ENCODE measurements around the gene AHCYL2. TPM values are rescaled to one million over a fixed set of nuclear protein-coding genes. Genes with fewer than 3 reads are reported as not detected.
"Not testable (repeated sequence)": the region's sequence is repeated elsewhere in the genome, so short reads cannot be mapped to it uniquely, and the experiment has no call there.

Gene AHCYL2
- total and polyA plus RNA-seq, 5 donors from 2014 or later: 6.2 to 18.5 (median 8.3) TPM

DNA sequence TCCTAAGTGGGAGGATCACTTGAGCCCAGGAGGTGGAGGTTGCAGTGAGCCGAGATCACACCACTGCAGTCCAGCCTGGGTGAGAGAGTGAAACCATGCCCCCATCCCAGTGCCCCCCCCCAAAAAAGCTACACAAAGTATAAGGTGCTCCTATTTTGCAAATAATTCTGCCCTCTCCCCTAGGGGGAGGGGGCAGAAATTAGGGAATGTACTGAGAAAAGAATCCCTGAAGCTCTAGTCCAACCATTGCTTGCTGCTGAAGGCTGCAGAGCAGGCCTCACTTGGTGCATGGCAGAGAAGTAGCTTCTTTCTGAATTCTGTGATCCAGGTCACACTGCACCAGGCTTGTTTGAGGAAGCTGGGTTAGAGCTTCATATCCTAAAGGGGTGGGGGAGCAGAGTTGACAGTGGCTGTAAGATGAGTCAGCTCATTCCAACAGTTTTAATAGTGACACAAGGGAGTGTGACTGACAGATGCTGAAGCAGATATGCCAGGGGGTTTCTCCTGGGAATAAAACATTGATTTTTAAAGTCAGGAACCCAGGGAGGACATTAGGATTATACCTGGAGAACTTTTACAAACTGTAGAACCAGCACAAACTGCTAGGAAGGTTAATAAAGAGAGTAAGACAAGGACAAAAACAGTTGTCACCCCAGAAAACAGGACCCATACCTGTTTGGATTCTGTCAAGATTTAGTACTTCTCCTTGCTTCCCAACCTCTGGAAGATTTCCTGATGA lies 176.6 kb downstream of the AHCYL2 start:
- H3K36me3 ChIP-seq (ENCODE audit: control insufficient read depth, insufficient read depth, low read length): peaks cover 27% of the 10 kb centered on the region
- no peaks in the 10 kb centered on the region for H3K27me3 ChIP-seq (ENCODE audit: control insufficient read depth, insufficient read depth, low read length)
- no peak for ATAC-seq (ENCODE audit: low read depth in 2 of 2)
- H3K27ac ChIP-seq (ENCODE audit: insufficient read depth, low read length, poor library complexity, severe bottlenecking): no peak overlapping the region
- H3K4me1 ChIP-seq (ENCODE audit: control insufficient read depth, insufficient read depth, low read length, poor library complexity, severe bottlenecking): no peaks in the 10 kb centered on the region
- no peak for DNase-seq
- H3K36me3 Mint-ChIP-seq: peaks cover 35% of the 10 kb centered on the region
- H3K4me3 Mint-ChIP-seq: no peak overlapping the region
- peak overlapping the region in 2 of 3 donors; percentile 56 to 81 for H3K27ac Mint-ChIP-seq
- no peak overlapping the region for H3K4me3 ChIP-seq (ENCODE audit: low read depth, low read length)
- H3K9me3 Mint-ChIP-seq: no peaks in the 10 kb centered on the region
- H3K9me3 ChIP-seq (ENCODE audit: control insufficient read depth in 2 of 2, low read length in 2 of 2): no peaks in the 10 kb centered on the region
- H3K27me3 Mint-ChIP-seq: no peaks in the 10 kb centered on the region
- no peaks in the 10 kb centered on the region for H3K4me1 Mint-ChIP-seq

DNA sequence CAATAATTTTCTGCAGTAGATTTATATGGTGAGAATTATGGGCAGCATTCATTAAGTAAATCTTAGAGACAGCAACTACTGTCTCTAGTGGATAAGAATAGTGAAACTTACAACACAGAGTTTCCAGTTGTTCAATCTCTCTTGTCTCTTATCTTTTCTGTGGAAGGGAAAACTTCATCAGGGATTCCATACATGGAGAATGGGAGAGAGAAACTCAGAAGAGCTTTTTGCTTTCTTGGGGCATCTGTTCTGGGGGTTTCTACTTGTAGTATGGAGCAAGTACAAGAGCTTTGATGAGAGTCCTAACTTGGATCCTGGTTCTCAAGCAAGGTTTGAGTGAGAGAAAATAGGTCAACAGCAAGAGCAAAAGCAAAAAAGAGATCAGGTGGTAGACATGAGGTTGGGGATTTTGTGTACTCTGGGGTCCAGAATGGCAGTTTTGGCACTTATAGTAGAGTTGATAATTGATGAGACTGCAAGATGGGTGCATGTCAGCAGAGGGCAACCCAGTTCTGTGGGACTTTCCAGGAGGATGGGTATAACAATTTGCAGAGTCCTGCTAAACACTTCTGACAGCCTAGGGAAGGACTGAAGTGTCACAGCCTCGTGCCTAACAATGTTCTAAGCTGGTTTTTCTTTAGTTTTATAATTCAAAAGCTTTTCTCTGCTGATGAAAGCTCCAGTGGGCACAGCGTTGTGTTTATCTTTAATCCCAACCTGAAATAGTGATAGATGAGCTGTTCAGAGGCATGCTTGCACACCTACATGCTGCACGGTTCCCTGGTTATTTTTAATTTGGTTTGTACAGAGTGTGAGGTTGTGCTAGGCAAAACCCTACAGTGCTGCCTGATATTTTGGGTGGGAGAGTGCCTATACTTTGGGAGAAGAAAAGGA lies 177.4 kb downstream of the AHCYL2 start:
- H3K27ac ChIP-seq (ENCODE audit: insufficient read depth, low read length, poor library complexity, severe bottlenecking): no peak overlapping the region

DNA sequence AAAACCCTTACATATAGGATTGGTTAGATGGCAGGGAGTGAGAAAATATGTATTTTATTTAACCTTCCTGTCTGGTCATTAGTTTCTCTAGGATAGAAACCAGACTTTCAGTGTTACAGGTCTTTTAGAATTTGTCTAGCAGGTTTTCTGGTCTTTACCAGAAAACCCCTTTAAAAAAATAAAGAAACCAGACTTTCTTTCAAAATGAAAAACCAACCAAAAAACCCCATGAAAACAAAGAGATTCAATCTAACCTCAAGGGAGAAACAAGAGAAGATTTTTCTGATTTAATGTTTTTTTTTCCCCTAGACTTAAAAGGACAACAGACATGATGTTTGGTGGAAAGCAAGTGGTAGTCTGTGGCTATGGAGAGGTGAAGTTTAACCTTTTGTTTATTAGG lies 180.7 kb downstream of the AHCYL2 start:
- peaks cover 50% of the 10 kb centered on the region for H3K36me3 Mint-ChIP-seq
- no peak overlapping the region for H3K4me3 Mint-ChIP-seq
- peaks cover 0 to 1% (median 0%) of the 10 kb centered on the region in 7 donors for H3K9me3 Mint-ChIP-seq
- Histone ChIP-seq H3K27me3 (ENCODE audit: control insufficient read depth, insufficient read depth, low read length) (no peaks in the 10 kb centered on the region), H3K4me1 (ENCODE audit: control insufficient read depth, insufficient read depth, low read length, poor library complexity, severe bottlenecking) (no peaks in the 10 kb centered on the region), H3K4me3 (ENCODE audit: low read depth, low read length) (no peak overlapping the region), H3K9me3 (ENCODE audit: control insufficient read depth in 2 of 2, low read length in 2 of 2) (no peaks in the 10 kb centered on the region), H3K27ac (ENCODE audit: insufficient read depth, low read length, poor library complexity, severe bottlenecking) (no peak overlapping the region), H3K36me3 (ENCODE audit: control insufficient read depth, insufficient read depth, low read length) (peaks cover 29% of the 10 kb centered on the region)
- no peak overlapping the region for H3K27ac Mint-ChIP-seq
- H3K27me3 Mint-ChIP-seq: no peaks in the 10 kb centered on the region
- no peaks in the 10 kb centered on the region for H3K4me1 Mint-ChIP-seq
- ATAC-seq (ENCODE audit: low read depth in 2 of 2) (no peak), DNase-seq (no peak)

More for the DNA sequence above, 177.4 kb downstream of the AHCYL2 start:
- peak overlapping the region in 2 of 3 donors; percentile 16 to 81 for H3K27ac Mint-ChIP-seq
- H3K4me3 ChIP-seq (ENCODE audit: low read depth, low read length): no peak overlapping the region
- no peaks in the 10 kb centered on the region for H3K27me3 ChIP-seq (ENCODE audit: control insufficient read depth, insufficient read depth, low read length)
- H3K4me1 Mint-ChIP-seq: no peaks in the 10 kb centered on the region
- DNase-seq: peak in 1 of 3 donors; percentile 45
- H3K9me3 ChIP-seq (ENCODE audit: control insufficient read depth in 2 of 2, low read length in 2 of 2): no peaks in the 10 kb centered on the region
- no peaks in the 10 kb centered on the region for H3K27me3 Mint-ChIP-seq
- no peak overlapping the region for H3K4me3 Mint-ChIP-seq
- H3K36me3 ChIP-seq (ENCODE audit: control insufficient read depth, insufficient read depth, low read length): peaks cover 29% of the 10 kb centered on the region
- ATAC-seq (ENCODE audit: low read depth in 2 of 2): no peak
- no peaks in the 10 kb centered on the region for H3K9me3 Mint-ChIP-seq
- no peaks in the 10 kb centered on the region for H3K4me1 ChIP-seq (ENCODE audit: control insufficient read depth, insufficient read depth, low read length, poor library complexity, severe bottlenecking)
- peaks cover 35% of the 10 kb centered on the region for H3K36me3 Mint-ChIP-seq

DNA sequence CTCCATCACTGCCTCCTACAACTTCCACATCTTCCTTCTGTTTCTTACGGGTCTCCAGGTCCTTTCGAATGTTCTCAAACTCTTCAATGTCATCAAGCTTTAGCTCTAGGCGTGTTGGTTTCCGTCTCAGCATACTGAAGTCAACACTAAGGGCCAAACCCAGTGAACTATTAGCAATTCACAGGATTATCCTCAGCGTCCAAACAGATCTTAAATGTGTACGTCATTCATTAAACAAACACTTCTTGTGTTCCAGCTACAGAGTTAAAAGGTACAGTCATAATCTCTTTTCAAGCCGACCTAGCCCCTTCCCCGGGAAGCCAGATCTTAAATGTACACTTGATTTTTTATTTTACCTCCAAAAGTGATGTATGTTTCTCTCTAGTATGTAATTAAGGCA lies 185.4 kb downstream of the AHCYL2 start:
- not testable (repeated sequence) for H3K27ac ChIP-seq (ENCODE audit: insufficient read depth, low read length, poor library complexity, severe bottlenecking); H3K27me3 Mint-ChIP-seq; H3K4me1 Mint-ChIP-seq; H3K9me3 ChIP-seq (ENCODE audit: control insufficient read depth in 2 of 2, low read length in 2 of 2); ATAC-seq (ENCODE audit: low read depth in 2 of 2); H3K4me3 Mint-ChIP-seq; H3K27me3 ChIP-seq (ENCODE audit: control insufficient read depth, insufficient read depth, low read length); H3K9me3 Mint-ChIP-seq; DNase-seq; H3K4me1 ChIP-seq (ENCODE audit: control insufficient read depth, insufficient read depth, low read length, poor library complexity, severe bottlenecking); H3K4me3 ChIP-seq (ENCODE audit: low read depth, low read length)
- Mint-ChIP-seq H3K27ac (peak overlapping the region in 1 of 3 donors; percentile 7), H3K36me3 (peaks cover 64% of the 10 kb centered on the region)
- peaks cover 26% of the 10 kb centered on the region for H3K36me3 ChIP-seq (ENCODE audit: control insufficient read depth, insufficient read depth, low read length)

DNA sequence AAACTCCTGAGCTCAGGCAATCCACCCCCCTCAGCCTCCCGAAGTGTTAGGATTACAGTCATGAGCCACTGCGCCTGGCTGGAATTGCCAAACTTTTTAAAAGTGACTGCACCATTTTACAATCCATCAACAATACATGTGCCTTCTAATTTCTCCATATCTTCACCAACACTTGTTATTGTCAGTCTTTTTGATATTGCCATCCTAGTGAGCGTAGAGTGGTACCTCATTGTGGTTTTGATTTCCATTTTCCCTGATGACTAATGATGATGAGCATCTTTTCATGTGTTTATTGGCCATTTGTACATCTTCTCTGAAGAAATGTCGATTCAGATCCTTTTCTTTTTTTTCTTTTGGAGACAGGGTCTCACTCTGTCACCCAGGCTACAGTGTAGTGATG lies 187.7 kb downstream of the AHCYL2 start:
- H3K27me3 ChIP-seq (ENCODE audit: control insufficient read depth, insufficient read depth, low read length): no peaks in the 10 kb centered on the region
- ATAC-seq (ENCODE audit: low read depth in 2 of 2) (no peak), DNase-seq (no peak)
- Mint-ChIP-seq H3K27me3 (no peaks in the 10 kb centered on the region), H3K27ac (peak overlapping the region in 1 of 3 donors; percentile 4), H3K36me3 (peaks cover 51% of the 10 kb centered on the region), H3K4me1 (no peaks in the 10 kb centered on the region), H3K4me3 (no peak overlapping the region), H3K9me3 (peaks cover 0 to 3% (median 0%) of the 10 kb centered on the region in 7 donors)
- no peaks in the 10 kb centered on the region for H3K4me1 ChIP-seq (ENCODE audit: control insufficient read depth, insufficient read depth, low read length, poor library complexity, severe bottlenecking)
- H3K9me3 ChIP-seq (ENCODE audit: control insufficient read depth in 2 of 2, low read length in 2 of 2): no peaks in the 10 kb centered on the region
- no peak overlapping the region for H3K4me3 ChIP-seq (ENCODE audit: low read depth, low read length)
- H3K36me3 ChIP-seq (ENCODE audit: control insufficient read depth, insufficient read depth, low read length): peaks cover 19% of the 10 kb centered on the region
- H3K27ac ChIP-seq (ENCODE audit: insufficient read depth, low read length, poor library complexity, severe bottlenecking): no peak overlapping the region

DNA sequence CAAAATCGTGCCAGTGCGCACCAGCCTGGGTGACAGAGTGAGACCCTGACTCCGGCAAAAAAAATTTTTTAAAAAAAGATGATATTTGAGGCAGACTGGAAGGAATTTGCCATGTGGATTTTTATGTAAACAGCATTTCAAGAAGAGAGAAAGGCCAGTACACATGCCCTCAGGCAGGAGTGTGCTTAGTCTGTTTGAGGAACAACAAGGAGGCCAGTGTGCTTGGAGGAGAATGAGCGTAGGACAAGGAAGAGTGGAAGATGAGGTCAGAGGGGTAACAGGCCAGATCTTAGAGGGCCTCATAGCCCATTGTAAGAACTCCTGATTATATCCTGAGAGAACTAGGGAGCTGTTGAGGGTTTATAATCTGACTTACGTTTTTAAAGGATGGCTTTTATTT lies 192.2 kb downstream of the AHCYL2 start:
- Histone ChIP-seq H3K4me1 (ENCODE audit: control insufficient read depth, insufficient read depth, low read length, poor library complexity, severe bottlenecking) (no peaks in the 10 kb centered on the region), H3K4me3 (ENCODE audit: low read depth, low read length) (no peak overlapping the region), H3K27ac (ENCODE audit: insufficient read depth, low read length, poor library complexity, severe bottlenecking) (no peak overlapping the region), H3K9me3 (ENCODE audit: control insufficient read depth in 2 of 2, low read length in 2 of 2) (no peaks in the 10 kb centered on the region), H3K27me3 (ENCODE audit: control insufficient read depth, insufficient read depth, low read length) (no peaks in the 10 kb centered on the region), H3K36me3 (ENCODE audit: control insufficient read depth, insufficient read depth, low read length) (peaks cover 9% of the 10 kb centered on the region)
- Mint-ChIP-seq H3K27ac (no peak overlapping the region), H3K27me3 (no peaks in the 10 kb centered on the region), H3K4me1 (no peaks in the 10 kb centered on the region), H3K9me3 (peaks cover 0 to 2% (median 0%) of the 10 kb centered on the region in 7 donors), H3K4me3 (no peak overlapping the region), H3K36me3 (peaks cover 20% of the 10 kb centered on the region)
- DNase-seq (no peak), ATAC-seq (ENCODE audit: low read depth in 2 of 2) (no peak)

DNA sequence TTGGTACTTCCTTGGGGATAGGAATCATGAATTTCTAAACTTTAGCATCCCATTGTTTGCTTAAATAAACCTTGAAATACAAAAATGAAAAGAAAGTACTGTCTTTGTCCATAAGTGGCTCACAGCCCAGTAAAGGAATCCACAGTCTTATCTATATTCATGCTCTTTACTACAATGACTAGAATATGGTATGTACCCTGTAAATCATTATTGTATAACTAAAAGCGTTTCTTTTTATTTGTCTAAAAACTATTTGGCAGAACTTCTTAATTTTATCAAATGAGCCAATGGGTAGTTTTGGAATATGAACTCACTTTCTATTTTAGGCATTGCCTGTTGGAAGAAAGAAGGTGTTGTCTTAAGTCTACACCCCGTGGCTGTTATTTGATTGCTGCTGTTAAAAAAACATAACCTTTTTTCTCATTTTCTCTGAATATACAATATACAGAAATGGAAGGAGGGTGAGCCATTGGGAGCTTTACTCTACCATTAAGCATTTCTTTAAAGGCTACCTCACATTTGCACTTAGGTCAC lies 197.0 kb downstream of the AHCYL2 start:
- no peaks in the 10 kb centered on the region for H3K9me3 ChIP-seq (ENCODE audit: control insufficient read depth in 2 of 2, low read length in 2 of 2)
- no peaks in the 10 kb centered on the region for H3K27me3 ChIP-seq (ENCODE audit: control insufficient read depth, insufficient read depth, low read length)
- H3K4me1 Mint-ChIP-seq: peaks cover 0 to 2% (median 0%) of the 10 kb centered on the region in 4 donors
- no peak overlapping the region for H3K27ac ChIP-seq (ENCODE audit: insufficient read depth, low read length, poor library complexity, severe bottlenecking)
- H3K4me3 Mint-ChIP-seq: no peak overlapping the region
- DNase-seq (no peak), ATAC-seq (ENCODE audit: low read depth in 2 of 2) (no peak)
- H3K9me3 Mint-ChIP-seq: no peaks in the 10 kb centered on the region
- no peak overlapping the region for H3K27ac Mint-ChIP-seq
- H3K4me1 ChIP-seq (ENCODE audit: control insufficient read depth, insufficient read depth, low read length, poor library complexity, severe bottlenecking): no peaks in the 10 kb centered on the region
- H3K27me3 Mint-ChIP-seq: no peaks in the 10 kb centered on the region
- no peak overlapping the region for H3K4me3 ChIP-seq (ENCODE audit: low read depth, low read length)
- H3K36me3 Mint-ChIP-seq: peaks cover 40% of the 10 kb centered on the region
- peaks cover 14% of the 10 kb centered on the region for H3K36me3 ChIP-seq (ENCODE audit: control insufficient read depth, insufficient read depth, low read length)

Data from CD4-positive, CD25-positive, alpha-beta regulatory T cell (primary cell).